Left renal cortex interstitium (tissue), 4 donors: ENCODE measurements around the gene CLVS2. TPM values are rescaled to one million over a fixed set of nuclear protein-coding genes. Genes with fewer than 3 reads are reported as not detected.

Experiments
- DNase-seq, 4 donors: peaks; one replicate each; pipeline ENCODE4 v3.0.0-alpha.2; 2013; ENCODE audit warnings: low read depth in 4 of 4, low spot score in 2 of 4, missing footprints in 1 of 4
- polyA plus RNA-seq, 4 donors: library from polyadenylated mRNA; unstranded; fragments of 120-200 nt; gene quantifications; one replicate each; pipeline ENCODE4 v1.2.1, GENCODE V29; 2013; ENCODE audit not compliant: insufficient read length in 4 of 4

CLVS2 gene, protein sequence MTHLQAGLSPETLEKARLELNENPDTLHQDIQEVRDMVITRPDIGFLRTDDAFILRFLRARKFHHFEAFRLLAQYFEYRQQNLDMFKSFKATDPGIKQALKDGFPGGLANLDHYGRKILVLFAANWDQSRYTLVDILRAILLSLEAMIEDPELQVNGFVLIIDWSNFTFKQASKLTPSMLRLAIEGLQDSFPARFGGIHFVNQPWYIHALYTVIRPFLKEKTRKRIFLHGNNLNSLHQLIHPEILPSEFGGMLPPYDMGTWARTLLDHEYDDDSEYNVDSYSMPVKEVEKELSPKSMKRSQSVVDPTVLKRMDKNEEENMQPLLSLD
- polyA plus RNA-seq: under 1 TPM; 0.17 to 0.28 (median 0.22) TPM

DNA sequence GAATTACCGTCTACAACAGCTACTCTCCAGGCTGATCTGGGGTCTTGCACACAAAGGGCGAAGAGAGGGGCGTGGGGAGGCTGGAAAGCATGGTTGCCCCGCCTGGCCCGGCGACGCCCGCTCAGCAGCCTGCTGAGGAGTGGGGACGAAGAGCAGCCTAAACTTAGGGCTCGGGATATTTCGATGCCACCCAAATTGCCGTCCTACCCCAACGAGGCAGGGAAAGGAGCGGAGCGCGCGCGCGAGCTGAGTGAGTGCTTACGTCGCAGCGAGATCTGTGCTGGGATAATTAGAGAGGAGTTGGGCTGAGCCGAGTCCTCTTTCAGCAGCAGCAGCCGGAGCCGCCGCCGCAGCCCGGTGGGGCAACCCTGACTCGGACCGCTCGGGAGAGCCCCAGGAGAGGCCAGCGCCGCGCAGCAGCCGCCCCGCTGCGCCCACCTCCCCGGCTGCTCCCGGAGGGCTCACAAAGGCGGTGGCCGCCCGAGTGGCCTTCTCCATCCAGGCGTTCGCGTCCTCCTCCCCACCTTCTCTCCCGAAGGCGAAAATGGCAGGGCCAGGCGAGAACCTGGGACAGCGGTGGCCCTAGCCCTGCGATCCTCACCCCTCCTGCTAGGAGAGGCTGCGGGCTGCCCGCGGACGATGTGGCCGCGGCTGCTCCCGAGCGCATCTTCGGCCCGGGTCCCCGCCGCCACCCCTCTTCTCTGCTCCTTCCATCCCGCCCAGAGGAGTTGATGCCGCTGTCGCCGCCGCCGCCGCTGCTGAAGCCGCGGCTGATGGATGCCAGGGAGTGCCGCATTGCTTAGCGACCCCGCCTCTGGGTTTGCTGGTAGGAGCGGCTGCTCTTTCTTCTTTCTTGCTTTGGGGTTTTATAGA is at the start of gene CLVS2:
Gene CLVS2 (plus strand): TSS at position 315 of the 873 bp plus-strand sequence. CDS start 1,543 bp downstream, outside the sequence.
- DNase-seq: peak in 2 of 4 donors; percentile 36 to 38

DNA sequence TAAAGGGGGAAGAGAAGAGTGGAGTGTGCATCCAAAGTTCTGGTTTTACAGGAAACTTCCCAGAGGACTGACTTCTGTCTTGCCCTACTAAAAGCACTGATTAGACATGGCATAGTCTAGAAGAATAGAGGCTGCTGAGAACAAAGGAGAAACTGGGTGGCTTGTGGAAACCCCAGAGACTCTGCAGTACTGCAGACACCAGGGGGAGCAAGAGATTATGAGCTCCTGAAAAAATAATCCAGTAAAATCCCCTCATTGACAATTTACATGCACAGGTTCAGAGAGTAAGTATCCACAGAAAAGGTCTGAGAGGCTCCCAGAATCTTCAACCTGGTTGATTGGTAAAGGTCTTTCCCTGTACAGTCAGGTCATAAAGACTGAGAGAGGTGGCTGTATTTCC is 48.7 kb upstream of the CLVS2 start:
- DNase-seq: no peak

GRCh38 chr6:122953766-122954165 is 42.3 kb upstream of the CLVS2 start:
- DNase-seq: no peak

- no peak for DNase-seq
Observed at GRCh38 chr6:122956376-122956775, 39.7 kb upstream of the CLVS2 start.

DNA sequence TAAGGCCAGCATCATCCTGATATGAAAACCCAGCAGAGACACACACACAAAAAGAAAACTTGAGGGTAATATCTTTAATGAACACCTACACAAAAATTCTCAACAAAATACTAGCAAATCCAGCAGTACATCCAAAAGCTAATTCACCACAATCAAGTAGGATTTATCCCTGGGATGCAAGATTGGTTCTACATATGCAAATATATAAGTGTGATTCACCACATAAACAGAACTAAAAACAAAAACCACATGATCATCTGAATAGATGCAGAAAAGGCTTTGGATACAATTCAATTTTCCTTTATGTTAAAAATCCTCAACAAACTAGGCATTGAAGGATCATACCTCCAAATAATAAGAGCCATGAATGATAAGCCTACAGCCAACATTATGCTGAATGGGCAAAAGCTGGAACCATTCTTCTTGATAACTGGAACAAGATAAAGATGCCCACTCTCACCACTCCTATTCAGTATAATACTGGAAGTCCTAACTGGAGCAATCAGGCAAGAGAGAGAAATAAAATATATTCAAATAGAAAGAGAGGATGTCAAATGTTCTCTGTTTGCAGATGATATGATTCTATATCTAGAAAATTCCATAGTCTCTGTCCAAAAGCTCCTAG is 33.9 kb upstream of the CLVS2 start:
- DNase-seq: no peak

DNA sequence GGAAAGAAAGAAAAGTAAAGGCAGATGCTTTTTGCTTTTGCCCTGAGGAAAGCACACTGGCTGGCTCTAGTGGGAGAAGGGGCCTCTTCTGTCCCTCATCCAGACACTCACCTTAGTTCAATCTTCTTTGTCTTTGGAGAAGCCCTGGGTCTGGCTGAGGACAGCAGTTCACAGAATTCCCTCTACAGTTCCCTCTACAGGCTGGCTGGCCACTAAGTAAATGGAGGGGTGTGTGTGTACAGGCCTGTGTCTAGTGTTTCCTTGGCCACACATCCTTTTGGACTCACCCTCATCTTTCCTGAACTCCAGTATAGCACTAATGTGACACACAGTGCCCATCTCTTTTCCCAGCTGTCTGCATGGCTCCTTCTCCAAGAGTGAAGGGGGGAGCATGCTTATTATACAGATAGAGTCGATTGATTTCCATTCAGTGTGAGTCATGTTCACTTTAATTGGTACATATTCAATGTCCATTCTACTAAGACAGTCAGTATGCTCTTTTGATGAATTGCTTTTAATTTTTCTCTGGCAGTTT is 26.0 kb upstream of the CLVS2 start:
- DNase-seq: no peak

DNA sequence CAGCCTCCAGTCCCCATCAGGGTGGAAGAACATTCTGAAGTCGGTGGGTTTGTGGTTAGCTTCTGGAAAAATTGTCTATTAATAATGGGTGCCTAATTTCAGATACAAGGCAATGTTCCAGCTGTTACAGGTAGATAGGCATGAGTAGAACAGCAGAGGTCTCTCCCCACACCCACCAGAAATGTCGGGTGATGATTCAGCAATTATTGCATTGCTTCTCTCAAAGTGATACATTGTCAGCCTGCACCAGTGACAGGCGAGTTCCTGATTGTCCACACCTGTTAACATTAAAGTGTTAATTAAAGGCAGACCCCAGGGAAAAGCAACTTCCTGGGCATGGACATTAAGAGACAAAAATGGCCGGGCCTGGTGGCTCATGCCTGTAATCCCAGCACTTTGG is 18.9 kb upstream of the CLVS2 start:
- DNase-seq: no peak

- DNase-seq: no peak
Observed at GRCh38 chr6:122984393-122984792, 11.6 kb upstream of the CLVS2 start.

DNA sequence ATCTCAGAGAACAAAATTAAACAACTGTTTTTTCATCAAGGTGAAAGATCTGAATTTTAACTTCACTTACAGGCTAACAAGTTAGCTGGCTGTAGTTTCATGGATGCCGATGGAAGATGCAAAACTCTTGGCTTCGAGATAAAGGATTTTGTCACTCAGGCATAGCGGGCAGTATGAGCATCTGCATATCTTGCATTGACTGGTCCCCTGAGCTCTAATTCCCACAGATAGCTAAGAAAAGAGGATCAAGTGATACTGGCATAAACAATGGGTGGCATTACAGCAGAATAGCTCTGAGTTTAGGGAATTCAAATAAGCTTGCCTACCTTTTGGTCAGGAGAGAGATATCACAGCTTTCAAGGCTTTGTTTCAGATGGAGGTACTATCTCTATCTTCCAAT is 1.8 kb upstream of the CLVS2 start:
- DNase-seq: no peak

DNA sequence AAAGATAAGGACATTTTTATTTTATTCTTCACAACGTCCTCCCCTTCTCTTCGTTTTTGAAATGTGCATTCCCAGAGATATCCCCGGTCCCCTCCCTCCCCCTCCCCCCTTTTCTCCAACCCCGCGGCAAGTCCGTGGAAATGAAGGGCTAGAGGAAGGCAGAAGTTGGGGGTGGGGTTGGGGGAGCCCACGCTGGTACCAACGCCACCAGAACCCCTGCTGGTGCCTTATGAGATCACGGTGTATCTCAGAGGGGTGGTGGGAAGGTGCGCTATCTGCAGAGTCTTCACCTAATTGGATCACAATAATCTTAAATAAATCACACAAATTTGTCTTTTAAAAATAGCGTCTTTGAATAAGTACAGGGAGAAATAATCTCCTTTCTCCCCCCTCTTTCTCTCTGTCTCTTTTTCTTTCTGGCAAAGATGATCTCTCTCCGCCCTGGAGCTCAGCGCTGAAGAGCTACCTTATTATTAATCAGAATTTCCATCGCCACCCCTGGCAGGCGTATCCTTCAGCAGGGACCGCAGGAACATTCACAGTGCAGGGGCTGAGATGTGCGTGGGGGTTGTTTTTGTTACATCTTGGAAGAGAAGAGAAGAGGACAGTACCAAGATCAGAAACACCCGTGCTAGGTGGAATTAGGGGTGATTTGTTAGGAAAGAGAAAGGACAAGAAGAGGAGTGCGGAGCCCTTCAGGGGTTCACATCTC is 915 bp downstream of the CLVS2 start:
- no peak for DNase-seq

GRCh38 chr6:122997541-122998150 is 1.6 kb downstream of the CLVS2 start:
- DNase-seq: no peak

DNA sequence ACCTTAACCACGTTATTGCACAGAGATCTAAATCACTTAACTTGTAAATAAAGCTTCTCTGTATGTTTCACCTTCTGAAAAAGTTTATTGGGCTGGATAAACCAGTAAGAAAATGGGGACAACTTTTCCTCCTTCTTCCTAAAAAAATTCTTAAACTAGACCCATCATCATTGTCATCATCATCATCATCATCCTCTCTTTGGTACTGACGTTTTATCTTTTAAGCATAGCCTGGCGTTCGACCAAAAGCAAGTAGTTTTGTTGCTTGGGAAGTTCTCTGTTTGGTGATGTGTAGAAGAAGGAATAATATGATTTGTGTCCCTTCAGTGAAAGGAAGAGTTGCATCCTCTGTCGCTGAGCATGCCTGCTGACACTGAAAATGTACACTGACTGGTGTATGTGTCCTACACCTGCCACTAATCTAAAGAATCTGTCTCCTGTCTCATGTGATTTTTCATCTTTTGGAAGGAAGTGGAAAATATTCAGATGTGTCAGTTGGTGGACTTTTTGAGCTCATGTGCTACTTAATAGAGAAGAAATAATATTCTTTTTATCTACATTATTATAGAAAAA is 2.5 kb downstream of the CLVS2 start:
- DNase-seq: no peak

- DNase-seq: no peak
Observed at GRCh38 chr6:123000244-123000770, 4.3 kb downstream of the CLVS2 start.

DNA sequence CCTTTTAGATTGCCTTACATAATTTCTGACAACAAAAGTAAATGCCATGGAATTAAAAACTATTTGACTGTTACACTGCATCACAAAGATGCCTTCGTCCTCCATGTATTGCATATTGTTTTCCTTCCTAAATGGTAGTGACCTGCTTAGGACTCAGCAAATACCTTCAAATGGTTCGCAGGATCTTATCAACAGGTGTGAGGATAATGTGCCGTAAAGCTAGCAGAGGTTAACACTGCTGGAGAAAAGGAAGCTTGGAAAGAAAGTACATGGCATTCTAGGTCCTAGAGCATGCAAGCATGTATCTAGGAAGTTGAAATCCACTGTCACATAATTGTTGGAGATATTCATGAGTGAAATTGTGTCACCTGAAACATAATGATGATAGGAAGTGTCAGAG is 5.5 kb downstream of the CLVS2 start:
- no peak for DNase-seq

DNA sequence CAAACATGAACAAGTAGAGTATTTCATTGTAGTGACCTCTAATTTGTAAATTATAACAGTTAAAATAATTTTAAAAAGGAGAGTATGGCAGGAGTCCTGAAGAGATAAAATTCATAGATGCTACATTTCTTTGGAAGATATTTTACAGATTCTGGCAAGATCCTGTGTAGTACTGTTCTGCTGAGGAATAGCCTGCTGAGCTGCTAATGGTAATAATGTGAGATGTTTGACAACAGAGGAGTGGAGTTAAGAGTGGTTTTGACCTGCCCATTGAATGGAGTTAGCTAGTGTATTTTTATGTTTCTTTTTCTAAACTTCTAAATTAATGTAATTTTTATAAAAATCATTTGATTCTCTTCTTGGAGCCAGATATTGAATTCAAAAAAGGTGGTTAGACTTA is 11.8 kb downstream of the CLVS2 start:
- DNase-seq: no peak

GRCh38 chr6:123009059-123009458 is 13.0 kb downstream of the CLVS2 start:
- DNase-seq: no peak

- DNase-seq: no peak
Observed at GRCh38 chr6:123014835-123015234, 18.8 kb downstream of the CLVS2 start.

GRCh38 chr6:123016431-123017103 is 20.5 kb downstream of the CLVS2 start:
- no peak for DNase-seq
